GM12878 (cell line): Measurements from ENCODE around the gene RETSAT. TPM values are rescaled to one million over a fixed set of nuclear protein-coding genes. Genes with fewer than 3 reads are reported as not detected.

Experiments
- ATAC-seq: fragments of 200-7000 bp; cut with Tn5 transposase; 3 replicates; pipeline ENCODE4 v1.9.1; 2020; ENCODE audit warnings: mild to moderate bottlenecking, moderate library complexity
- BruUV-seq: library from RNA; stranded (reverse); fragments of 400-500 nt; replicated peaks from 2 replicates; lab custom pipeline; 2021; lab: Mats Ljungman, UMichigan
- CTCF ChIA-PET: fragments of 300-600 bp; sonication (Branson Sonifier 250); formaldehyde crosslinking; extraction: SDS; loops from one replicate; lab custom pipeline; 2021; ENCODE audit warnings: inconsistent platforms; lab: Yijun Ruan, JAX
- POLR2A ChIA-PET: fragments of 350-600 bp; formaldehyde crosslinking; extraction: SDS; loops from one replicate; lab custom pipeline; 2021; ENCODE audit warnings: inconsistent platforms; lab: Charles Lee
- RAD21 ChIA-PET: fragments of 300-600 bp; sonication (Branson Sonifier 250); formaldehyde crosslinking; loops from one replicate; lab custom pipeline; 2023; ENCODE audit warnings: antibody characterized with exemption; ENCODE audit not compliant: unreplicated experiment; lab: Charles Lee
- SMC1A ChIA-PET: fragments of 300-600 bp; sonication (Branson Sonifier 250); formaldehyde crosslinking; loops from one replicate; lab custom pipeline; 2023; ENCODE audit not compliant: unreplicated experiment, uncharacterized antibody; lab: Charles Lee
- DNase-seq: peaks from one replicate; pipeline ENCODE4 v3.0.0-alpha.2; 2011; ENCODE audit warnings: low read depth, low spot score
- FAIRE-seq: peaks from 3 replicates; lab custom pipeline; 2011; peaks lifted over from hg19 to GRCh38; lab: Jason Lieb, UNC
- H2AFZ ChIP-seq: 2 replicates; pipeline ENCODE4 v1.6.0; 2011; ENCODE audit warnings: low read depth, low read length, control low read depth; ENCODE audit not compliant: control insufficient read depth
- H3K27ac ChIP-seq: 2 replicates; pipeline ENCODE4 v1.5.1; 2011; ENCODE audit warnings: control low read depth; ENCODE audit not compliant: control insufficient read depth, insufficient read depth
- H3K27me3 ChIP-seq, 2 experiments: replicated peaks in 1 of 2; 2 replicates each; pipeline versions ENCODE4 v1.6.0 to v1.6.1; 2011; ENCODE audit warnings: low read length in 1 of 2; ENCODE audit not compliant: control insufficient read depth in 2 of 2, insufficient read depth in 2 of 2
- H3K36me3 ChIP-seq, 2 experiments: 2 replicates each; pipeline ENCODE4 v1.5.1; 2011; ENCODE audit warnings: low read length in 1 of 2; ENCODE audit not compliant: control insufficient read depth in 2 of 2, insufficient read depth in 2 of 2
- H3K4me1 ChIP-seq: 2 replicates; pipeline ENCODE4 v1.6.1; 2011; ENCODE audit warnings: mild to moderate bottlenecking, low read length, moderate library complexity, mixed read lengths; ENCODE audit not compliant: control insufficient read depth, insufficient read depth
- H3K4me2 ChIP-seq: 2 replicates; pipeline ENCODE4 v1.6.0; 2011; ENCODE audit warnings: control low read depth; ENCODE audit not compliant: control insufficient read depth, insufficient read depth
- H3K4me3 ChIP-seq: fragments of 200-600 bp; sonication (generic); 2 replicates; pipeline ENCODE4 v1.5.1; 2016
- H3K79me2 ChIP-seq: 2 replicates; pipeline ENCODE4 v1.6.0; 2011; ENCODE audit warnings: low read length; ENCODE audit not compliant: control insufficient read depth, insufficient read depth
- H3K9ac ChIP-seq: 2 replicates; pipeline ENCODE4 v1.8.0; 2011; ENCODE audit warnings: low read length, control low read depth, mixed read lengths; ENCODE audit not compliant: control insufficient read depth, insufficient read depth
- H3K9me3 ChIP-seq: replicated peaks from 3 replicates; pipeline ENCODE4 v1.5.1; 2011; ENCODE audit warnings: mild to moderate bottlenecking, low read length; ENCODE audit not compliant: control insufficient read depth, insufficient read depth
- H4K20me1 ChIP-seq: 2 replicates; pipeline ENCODE4 v1.6.0; 2011; ENCODE audit not compliant: control insufficient read depth, insufficient read depth
- BCLAF1 ChIP-seq: fragments of 450-650 bp; IDR thresholded peaks from 2 replicates; pipeline ENCODE4 v1.6.1; 2017; ENCODE audit warnings: antibody characterized with exemption, mild to moderate bottlenecking, moderate library complexity
- CBFB ChIP-seq: IDR thresholded peaks from 2 replicates; pipeline ENCODE4 v1.6.1; 2016; ENCODE audit warnings: antibody characterized with exemption, low read depth
- EZH2 ChIP-seq: IDR thresholded peaks from 2 replicates; pipeline ENCODE4 v1.6.1; 2012; ENCODE audit warnings: low read depth, mild to moderate bottlenecking, control low read depth, inconsistent platforms, low read length, borderline replicate concordance; ENCODE audit not compliant: control insufficient read depth
- FOXK2 ChIP-seq: fragments of 450-650 bp; IDR thresholded peaks from 2 replicates; pipeline ENCODE4 v1.6.1; 2017; ENCODE audit warnings: mild to moderate bottlenecking, moderate library complexity
- KDM1A ChIP-seq: fragments of 200-600 bp; sonication (generic); IDR thresholded peaks from 2 replicates; pipeline ENCODE4 v1.6.1; 2016; ENCODE audit warnings: borderline replicate concordance
- MEF2B ChIP-seq: fragments of 450-650 bp; IDR thresholded peaks from 2 replicates; pipeline ENCODE4 v1.6.1; 2018; ENCODE audit warnings: mild to moderate bottlenecking, moderate library complexity; ENCODE audit not compliant: partially characterized antibody, poor library complexity, severe bottlenecking
- RELA ChIP-seq: fragments of 450-650 bp; IDR thresholded peaks from 2 replicates; pipeline ENCODE4 v1.8.0; 2014; ENCODE audit warnings: borderline replicate concordance; ENCODE audit not compliant: partially characterized antibody
- TCF3 ChIP-seq: IDR thresholded peaks from 2 replicates; pipeline ENCODE4 v1.6.1; 2012; ENCODE audit warnings: low read depth, mild to moderate bottlenecking, low read length, borderline replicate concordance; ENCODE audit not compliant: insufficient read depth
- USF1 ChIP-seq: IDR thresholded peaks from 2 replicates; pipeline ENCODE4 v1.6.1; 2011; ENCODE audit warnings: borderline replicate concordance, low read depth, mild to moderate bottlenecking, moderate library complexity, mixed read lengths, low read length; ENCODE audit not compliant: insufficient read depth; ENCODE audit errors: extremely low read length
- ZNF207 ChIP-seq: fragments of 450-650 bp; IDR thresholded peaks from 2 replicates; pipeline ENCODE4 v1.6.1; 2014; ENCODE audit warnings: antibody characterized with exemption, mild to moderate bottlenecking, borderline replicate concordance
- ZNF592 ChIP-seq: fragments of 450-650 bp; IDR thresholded peaks from 2 replicates; pipeline ENCODE4 v1.6.1; 2017; ENCODE audit warnings: mild to moderate bottlenecking, moderate library complexity
- WGBS: methylation state at CpG from one replicate; pipeline ENCODE4 v1.1.6; 2016; ENCODE audit warnings: low lambda C conversion rate; ENCODE audit not compliant: insufficient replicate concordance, insufficient coverage; ENCODE audit errors: missing lambda C conversion rate; 5-methylcytosine and 5-hydroxymethylcytosine counted together
- in situ Hi-C: fragments of 300-500 bp; cut with MboI; formaldehyde crosslinking; loops from 9 replicates; pipeline ENCODE4 v1.14.3; 2018; ENCODE audit warnings: mixed read lengths
- intact Hi-C: fragments of 100-400 bp; cut with micrococcal nuclease; formaldehyde crosslinking; loops from one replicate; pipeline ENCODE4 v1.14.2; 2022; ENCODE audit not compliant: unreplicated experiment
- polyA plus RNA-seq, 11 experiments: library from polyadenylated mRNA; depleted of rRNA in 4 of 11; unstranded in 6 of 11; stranded (reverse) in 5 of 11; fragments of >200 nt; fragmentation: Nextera tagmentation in 4 of 11; fragmentation: Illumina TruSeq in 1 of 11; extraction: Ambion mirVana in 4 of 11; extraction: Trizol in 1 of 11; gene quantifications; 1 replicate in 1 of 11; 2 replicates in 10 of 11; pipeline versions ENCODE4 v1.2.1 to v1.2.3, GENCODE V29; 2011 to 2016; ENCODE audit warnings: inconsistent platforms in 2 of 11, missing spikeins in 2 of 11, low read depth in 1 of 11
- total RNA-seq, 4 experiments: library from RNA; depleted of rRNA in 3 of 4; stranded (reverse); fragments of >200 nt in 3 of 4; fragmentation: Illumina TruSeq in 1 of 4; extraction: Trizol in 1 of 4; gene quantifications; 2 replicates each; pipeline versions ENCODE4 v1.2.1 to v1.2.3, GENCODE V29; 2013 to 2021

RETSAT gene
- total and polyA plus RNA-seq, 10 of the 15 experiments (the other 5 are each of a cell fraction or from before 2014, with no cell fraction given), result 3.3 to 28.8 (median 22.0) TPM

- no peak for TF ChIP-seq BCLAF1
Measured at GRCh38 chr2:85314884-85315242, 39.5 kb downstream of the RETSAT start (continued).

GRCh38 chr2:85312404-85312803 is 41.9 kb downstream of the RETSAT start:
- Histone ChIP-seq H2AFZ (no peak overlapping the region), H3K4me3 (no peak overlapping the region), H3K9ac (no peak overlapping the region), H3K9me3 (no peaks in the 10 kb centered on the region), H3K4me2 (no peak overlapping the region), H3K36me3 (peaks cover 0 to 15% of the 10 kb centered on the region in 2 experiments; a peak in 3 of 4 replicates), H3K4me1 (peaks cover 19% of the 10 kb centered on the region), H3K27me3 (no peaks in the 10 kb centered on the region), H4K20me1 (no peaks in the 10 kb centered on the region), H3K79me2 (no peaks in the 10 kb centered on the region), H3K27ac (no peak overlapping the region)
- ChIA-PET RAD21 (interaction anchor here (0.6 kb wide), 1 partner anchor 26 kb away, joined by 4 read pairs; no protein-coding TSS in a partner anchor), POLR2A (interaction anchor here (0.6 kb wide), 1 partner anchor 47 kb away, joined by 5 read pairs; no protein-coding TSS in a partner anchor), CTCF (interaction anchor here (0.7 to 1.9 kb wide), 3 partner anchors 12 to 386 kb away, joined by 3 to 9 read pairs (median 4); no protein-coding TSS in a partner anchor), SMC1A (no interaction called here)
- BruUV-seq, result no TSS peak
- intact Hi-C loops, result no loop called here
- WGBS, result 99% methylated on average over 7 of the region's 7 CpGs
- DNase-seq, result no peak
- ATAC-seq, result no peak
- FAIRE-seq, result no peak
- in situ Hi-C loops, result no loop called here
- no peak for TF ChIP-seq USF1
- TF ChIP-seq CBFB, result no peak
- no peak for TF ChIP-seq MEF2B
- TF ChIP-seq EZH2, result no peak
- TF ChIP-seq RELA, result no peak
- TF ChIP-seq KDM1A, result no peak
- no peak for TF ChIP-seq FOXK2
- no peak for TF ChIP-seq ZNF592
- TF ChIP-seq ZNF207, result no peak
- TF ChIP-seq TCF3, result no peak
